Ishikawa (cell line): ENCODE measurements around the gene CROCC2.

Source experiments
- EP300 ChIP-seq: IDR thresholded peaks from 2 replicates; pipeline ENCODE4 v1.6.1; 2012; ENCODE audit warnings: borderline replicate concordance
- FOXM1 ChIP-seq: IDR thresholded peaks from 2 replicates; pipeline ENCODE4 v1.6.1; 2012; ENCODE audit warnings: low read depth, borderline replicate concordance
- TCF12 ChIP-seq: IDR thresholded peaks from 2 replicates; pipeline ENCODE4 v1.6.1; 2012; ENCODE audit warnings: low read depth

- TF ChIP-seq FOXM1, result no peak
- no peak for TF ChIP-seq EP300
- TF ChIP-seq TCF12, result no peak
Measured at GRCh38 chr2:241035142-241035817, 129.1 kb downstream of the CROCC2 start.
